HepG2 (cell line): ENCODE data around the gene SEC62. TPM values are rescaled to one million over a fixed set of nuclear protein-coding genes. Genes with fewer than 3 reads are reported as not detected.

ENCODE experiments used
- ATAC-seq: fragments of 200-7000 bp; cut with Tn5 transposase; 3 replicates; pipeline ENCODE4 v1.9.1; 2020; ENCODE audit warnings: mild to moderate bottlenecking, moderate library complexity
- BruUV-seq: library from RNA; stranded (reverse); fragments of 400-500 nt; replicated peaks from 2 replicates; lab custom pipeline; 2021; lab: Mats Ljungman, UMichigan
- CTCF ChIA-PET: fragments of 300-600 bp; formaldehyde crosslinking; extraction: SDS; loops from one replicate; lab custom pipeline; 2021; ENCODE audit warnings: low total read pairs, inconsistent platforms, low intra/inter-chr PET ratio; lab: Yijun Ruan, JAX
- POLR2A ChIA-PET: fragments of 350-600 bp; sonication (Branson Sonifier 250); formaldehyde crosslinking; loops from one replicate; lab custom pipeline; 2020; ENCODE audit warnings: antibody characterized with exemption, inconsistent platforms; lab: Yijun Ruan, JAX
- DNase-seq: peaks from one replicate; pipeline ENCODE4 v3.0.0-alpha.2; 2015; ENCODE audit warnings: low spot score
- FAIRE-seq: peaks from 3 replicates; lab custom pipeline; 2011; peaks lifted over from hg19 to GRCh38; lab: Jason Lieb, UNC
- H2AFZ ChIP-seq: one replicate; pipeline ENCODE4 v1.6.1; 2011; ENCODE audit warnings: low read length, inconsistent platforms
- H3K27ac ChIP-seq: fragments of 300-600 bp; 3 replicates; pipeline ENCODE4 v1.8.0; 2011; ENCODE audit warnings: mixed run types, mild to moderate bottlenecking, mixed read lengths, low read length, inconsistent platforms; ENCODE audit not compliant: insufficient read depth; ENCODE audit errors: extremely low read length
- H3K27me3 ChIP-seq, 2 experiments: fragments of 200-600 bp in 1 of 2; 2 replicates in 1 of 2; 3 replicates in 1 of 2; pipeline versions ENCODE4 v1.6.0 to v1.8.0; 2011; ENCODE audit warnings: low read length in 2 of 2, mild to moderate bottlenecking in 2 of 2, moderate library complexity in 2 of 2, inconsistent platforms in 1 of 2; ENCODE audit not compliant: insufficient read depth in 2 of 2, control insufficient read depth in 1 of 2
- H3K36me3 ChIP-seq, 2 experiments: fragments of 200-600 bp in 1 of 2; replicated peaks in 1 of 2; 2 replicates in 1 of 2; 3 replicates in 1 of 2; pipeline versions ENCODE4 v1.5.1 to v1.8.0; 2011; ENCODE audit warnings: low read length in 2 of 2, inconsistent platforms in 1 of 2; ENCODE audit not compliant: insufficient read depth in 2 of 2, control insufficient read depth in 1 of 2
- H3K4me1 ChIP-seq: 2 replicates; pipeline ENCODE4 v1.5.1; 2012; ENCODE audit warnings: low read length, inconsistent platforms; ENCODE audit not compliant: insufficient read depth
- H3K4me2 ChIP-seq: 2 replicates; pipeline ENCODE4 v1.6.0; 2011; ENCODE audit warnings: low read depth, low read length, inconsistent platforms
- H3K4me3 ChIP-seq, 3 experiments: fragments of 200-600 bp in 1 of 3; sonication (generic), shearing (Covaris generic) in 1 of 3; replicated peaks in 1 of 3; 2 replicates each; pipeline ENCODE4 v1.5.1; 2011 to 2016; ENCODE audit warnings: low read length in 3 of 3, inconsistent platforms in 2 of 3, low read depth in 2 of 3, mild to moderate bottlenecking in 2 of 3, control low read depth in 1 of 3, mixed read lengths in 1 of 3; ENCODE audit not compliant: insufficient read depth in 1 of 3
- H3K79me2 ChIP-seq: one replicate; pipeline ENCODE4 v1.6.1; 2011; ENCODE audit warnings: low read length, inconsistent platforms; ENCODE audit not compliant: insufficient read depth
- H3K9ac ChIP-seq: 2 replicates; pipeline ENCODE4 v1.6.0; 2011; ENCODE audit warnings: mild to moderate bottlenecking, low read depth, low read length, inconsistent platforms; ENCODE audit not compliant: insufficient read depth
- H3K9me3 ChIP-seq: 2 replicates; pipeline ENCODE4 v1.5.1; 2012; ENCODE audit warnings: mild to moderate bottlenecking, low read length
- H4K20me1 ChIP-seq: 2 replicates; pipeline ENCODE4 v1.6.0; 2011; ENCODE audit warnings: inconsistent platforms, mild to moderate bottlenecking, low read length, moderate library complexity; ENCODE audit not compliant: insufficient read depth
- ARID4A ChIP-seq: sonication (generic); formaldehyde crosslinking; IDR thresholded peaks from 2 replicates; pipeline ENCODE4 v1.5.0; 2020; ENCODE audit warnings: mild to moderate bottlenecking, missing genetic modification reagents, borderline replicate concordance
- ATF7 ChIP-seq, 2 experiments: fragments of 450-650 bp in 1 of 2; sonication (generic) in 1 of 2; formaldehyde crosslinking in 1 of 2; IDR thresholded peaks; 2 replicates each; pipeline versions ENCODE4 v1.4.0 to v1.6.1; 2016 to 2020; ENCODE audit warnings: antibody characterized with exemption in 1 of 2, mild to moderate bottlenecking in 1 of 2, missing genetic modification reagents in 1 of 2
- MEIS2 ChIP-seq: sonication (generic); formaldehyde crosslinking; IDR thresholded peaks from 2 replicates; pipeline ENCODE4 v1.9.0; 2021; ENCODE audit warnings: mild to moderate bottlenecking, missing genetic modification reagents
- TFDP2 ChIP-seq: sonication (generic); formaldehyde crosslinking; IDR thresholded peaks from 2 replicates; pipeline ENCODE4 v1.4.0; 2020; ENCODE audit warnings: missing genetic modification reagents
- ZBTB38 ChIP-seq: sonication (generic); formaldehyde crosslinking; IDR thresholded peaks from 2 replicates; pipeline ENCODE4 v1.5.1; 2020; ENCODE audit warnings: mild to moderate bottlenecking, missing genetic modification reagents
- ZNF713 ChIP-seq: sonication (generic); formaldehyde crosslinking; IDR thresholded peaks from 2 replicates; pipeline ENCODE4 v1.4.0; 2020; ENCODE audit warnings: mild to moderate bottlenecking, missing genetic modification reagents
- ZSCAN31 ChIP-seq: sonication (generic); formaldehyde crosslinking; IDR thresholded peaks from 2 replicates; pipeline ENCODE4 v1.5.0; 2020; ENCODE audit warnings: low read depth, mild to moderate bottlenecking, missing genetic modification reagents
- WGBS: methylation state at CpG from one replicate; pipeline ENCODE4 v1.1.6; 2017; ENCODE audit warnings: low lambda C conversion rate; 5-methylcytosine and 5-hydroxymethylcytosine counted together
- in situ Hi-C: cut with HindIII; loops from 2 replicates; pipeline ENCODE4 v1.10.0; 2017; ENCODE audit warnings: low pct_unique_long_range_greater_than_20kb; ENCODE audit not compliant: extremely low pct_ligation_motif_present
- intact Hi-C: fragments of 100-400 bp; cut with micrococcal nuclease; formaldehyde crosslinking; loops from one replicate; pipeline ENCODE4 v1.10.0; 2022; ENCODE audit not compliant: unreplicated experiment
- polyA plus RNA-seq, 8 experiments: library from polyadenylated mRNA; depleted of rRNA in 3 of 8; stranded (reverse) in 7 of 8; unstranded in 1 of 8; fragments of >200 nt; fragmentation: Illumina TruSeq in 4 of 8; extraction: Trizol in 4 of 8; gene quantifications; 2 replicates each; pipeline versions ENCODE4 v1.2.1 to v1.2.3, GENCODE V29; 2011 to 2016; ENCODE audit warnings: low read depth in 4 of 8, missing spikeins in 1 of 8, mixed read lengths in 1 of 8; ENCODE audit not compliant: insufficient read depth in 1 of 8
- total RNA-seq, 5 experiments: library from RNA; depleted of rRNA; stranded (reverse); fragments of >200 nt; fragmentation: Illumina TruSeq; extraction: Trizol; gene quantifications; 2 replicates each; pipeline ENCODE4 v1.2.3, GENCODE V29; 2016; ENCODE audit warnings: low read depth in 1 of 5

The SEC62 gene
- total and polyA plus RNA-seq, 2 of the 13 experiments (the other 11 are each of a cell fraction or from before 2014, with no cell fraction given): 54.0 to 68.7 TPM

DNA sequence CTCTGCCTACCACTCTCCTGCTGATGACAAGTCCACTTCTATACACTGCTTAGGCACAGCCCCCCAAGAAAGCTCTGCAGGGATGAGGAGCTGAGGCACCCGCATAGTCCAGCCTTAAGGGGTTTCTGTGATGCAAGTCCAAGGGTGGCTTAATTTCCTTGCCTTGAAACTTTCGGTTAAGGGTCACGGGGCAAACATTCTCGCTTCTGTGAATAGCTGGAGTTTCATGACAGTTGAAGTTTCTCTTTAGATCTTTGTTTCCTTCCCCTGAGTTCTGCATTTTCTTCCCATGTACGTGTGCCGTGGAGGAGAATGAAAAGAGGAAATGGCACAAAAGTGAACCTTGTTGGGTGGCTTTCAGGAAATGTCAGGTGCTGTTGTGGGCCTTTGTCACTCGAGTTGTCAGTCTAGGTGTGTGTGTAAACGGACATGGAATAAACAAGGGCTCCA lies 78.2 kb downstream of the SEC62 start:
- no peak overlapping the region for H3K4me2 ChIP-seq
- no peak overlapping the region for H3K4me3 ChIP-seq
- in situ Hi-C loops (no loop called here), intact Hi-C loops (no loop called here)
- H3K4me1 ChIP-seq: peaks cover 19% of the 10 kb centered on the region
- no peak overlapping the region for H3K27ac ChIP-seq
- FAIRE-seq: no peak
- ChIA-PET POLR2A (interaction anchor here (1.0 kb wide), 1 partner anchor 33 kb away, joined by 6 read pairs; no protein-coding TSS in a partner anchor), CTCF (no interaction called here)
- H2AFZ ChIP-seq: no peak overlapping the region
- H3K36me3 ChIP-seq: peaks cover 0 to 3% of the 10 kb centered on the region in 2 experiments; a peak in 1 of 5 replicates
- DNase-seq: no peak
- H3K9me3 ChIP-seq: no peaks in the 10 kb centered on the region
- no TSS peak for BruUV-seq
- peaks cover 3% of the 10 kb centered on the region for H3K79me2 ChIP-seq
- H3K9ac ChIP-seq: no peak overlapping the region
- WGBS: 95% methylated on average over 8 of the region's 8 CpGs
- TF ChIP-seq TFDP2 (no peak), ARID4A (CRISPR knock-in tag) (no peak), ZNF713 (CRISPR knock-in tag) (no peak), MEIS2 (no peak), ZBTB38 (CRISPR knock-in tag) (no peak), ATF7 (IDR thresholded peaks at IDR 0.05) (no peak), ATF7 (CRISPR knock-in tag; IDR thresholded peaks at IDR 0.05) (no peak), ZSCAN31 (CRISPR knock-in tag) (no peak)
- TF ChIP-seq, all 625 proteins: peak for 0
- no peaks in the 10 kb centered on the region for H3K27me3 ChIP-seq
- ATAC-seq: no peak
- no peaks in the 10 kb centered on the region for H4K20me1 ChIP-seq
